GM12878 (cell line): Measurements from ENCODE around the gene ELOVL5.

Source experiments
- CHD2 ChIP-seq: IDR thresholded peaks from 2 replicates; pipeline ENCODE4 v1.6.1; 2011; ENCODE audit warnings: low read depth, low read length, improper control_type of control experiment, borderline replicate concordance
- CTCF ChIP-seq, 3 experiments: IDR thresholded peaks in 2 of 3; conservative IDR thresholded peaks in 1 of 3; 2 replicates each; pipeline ENCODE4 v1.5.1; 2011; ENCODE audit warnings: low read depth in 3 of 3, low read length in 3 of 3, mild to moderate bottlenecking in 3 of 3, control low read depth in 2 of 3, moderate library complexity in 2 of 3, inconsistent platforms in 1 of 3, mixed read lengths in 1 of 3; ENCODE audit not compliant: control insufficient read depth in 2 of 3, insufficient read depth in 1 of 3; ENCODE audit errors: extremely low read depth in 1 of 3
- EP300 ChIP-seq, 2 experiments: fragments of 150-350 bp in 1 of 2; IDR thresholded peaks; 2 replicates each; pipeline ENCODE4 v1.6.1; 2011 to 2012; ENCODE audit warnings: low read depth in 2 of 2, low read length in 2 of 2, borderline replicate concordance in 1 of 2, improper control_type of control experiment in 1 of 2, inconsistent platforms in 1 of 2; ENCODE audit not compliant: control insufficient read depth in 1 of 2
- MYC ChIP-seq: IDR thresholded peaks from 2 replicates; pipeline ENCODE4 v1.6.1; 2011; ENCODE audit warnings: mild to moderate bottlenecking, low read length, moderate library complexity, inconsistent platforms; ENCODE audit not compliant: insufficient read depth, insufficient replicate concordance, insufficient read length, severe bottlenecking
- NBN ChIP-seq: fragments of 450-650 bp; IDR thresholded peaks from 2 replicates; pipeline ENCODE4 v1.6.1; 2016
- NR2C2 ChIP-seq: IDR thresholded peaks from 2 replicates; pipeline ENCODE4 v1.6.1; 2011; ENCODE audit warnings: borderline replicate concordance, low read depth; ENCODE audit not compliant: control insufficient read depth, insufficient read length
- NRF1 ChIP-seq: conservative IDR thresholded peaks from 2 replicates; pipeline ENCODE4 v1.6.1; 2011; ENCODE audit warnings: mild to moderate bottlenecking, low read depth, low read length, improper control_type of control experiment
- RAD21 ChIP-seq: IDR thresholded peaks from 2 replicates; pipeline ENCODE4 v1.6.1; 2011; ENCODE audit warnings: mild to moderate bottlenecking, low read depth, low read length, moderate library complexity; ENCODE audit not compliant: insufficient read depth

- TF ChIP-seq MYC (no peak), RAD21 (no peak), NBN (no peak), CTCF (IDR thresholded peaks at IDR 0.05 in 2 of 3, conservative IDR thresholded peaks at IDR 0.05 in 1 of 3; ENCODE audit: control insufficient read depth in 2 of 3, extremely low read depth in 1 of 3, insufficient read depth in 1 of 3, low read depth in 3 of 3, low read length in 3 of 3) (no peak), CHD2 (no peak), EP300 (IDR thresholded peaks at IDR 0.05; ENCODE audit: borderline replicate concordance in 1 of 2, control insufficient read depth in 1 of 2, low read depth in 2 of 2, low read length in 2 of 2) (no peak), NRF1 (no peak), NR2C2 (no peak)
Measured at GRCh38 chr6:53295176-53295575, 53.6 kb downstream of the ELOVL5 start.
